DMS114 treated with DMSO at 0.1 percent for 48 hours (cell line): ENCODE results near the gene NUDT17.

Experiments
- DNase-seq: peaks from one replicate; lab custom pipeline; 2025; ENCODE audit not compliant: unreplicated experiment; lab: John Stamatoyannopoulos, UW

The NUDT17 gene

DNA sequence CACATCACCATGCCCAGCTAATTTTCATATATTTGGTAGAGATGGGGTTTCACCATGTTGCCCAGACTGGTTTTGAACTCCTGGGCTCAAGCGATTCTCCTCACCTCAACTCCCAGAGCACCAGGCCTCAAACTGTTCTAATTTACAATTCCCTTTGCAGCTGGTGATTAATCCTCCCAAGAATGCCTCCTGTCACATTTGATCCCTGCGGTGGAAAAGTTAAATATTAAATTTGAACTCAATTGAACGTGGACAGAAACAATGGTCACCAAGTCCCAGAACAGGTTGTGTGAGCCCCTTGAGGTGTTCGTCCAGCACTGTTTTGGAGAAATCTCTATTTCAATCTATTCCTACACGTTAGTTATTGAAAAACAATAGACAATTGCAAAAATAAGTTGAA is 42.2 kb downstream of the NUDT17 start:
- DNase-seq: no peak

DNA sequence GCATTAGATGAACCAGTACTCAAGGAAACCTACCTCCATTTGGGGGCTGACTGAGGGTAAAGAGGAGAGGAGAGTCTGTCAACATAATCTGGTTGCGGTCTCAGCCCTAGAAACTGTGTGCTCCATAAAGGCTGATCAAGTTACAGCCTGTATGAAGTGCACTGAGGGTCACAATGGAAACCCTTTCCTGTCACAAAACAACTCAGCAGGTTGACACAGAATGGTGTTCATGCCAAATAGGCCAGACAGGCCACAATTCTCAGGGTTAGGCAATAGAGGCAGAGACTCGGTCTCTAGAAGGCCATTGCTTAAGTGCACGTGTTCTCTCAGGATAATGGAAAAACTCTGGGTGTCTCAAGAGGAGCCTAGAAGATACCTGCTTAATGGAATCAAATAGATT is 44.3 kb downstream of the NUDT17 start:
- no peak for DNase-seq

DNA sequence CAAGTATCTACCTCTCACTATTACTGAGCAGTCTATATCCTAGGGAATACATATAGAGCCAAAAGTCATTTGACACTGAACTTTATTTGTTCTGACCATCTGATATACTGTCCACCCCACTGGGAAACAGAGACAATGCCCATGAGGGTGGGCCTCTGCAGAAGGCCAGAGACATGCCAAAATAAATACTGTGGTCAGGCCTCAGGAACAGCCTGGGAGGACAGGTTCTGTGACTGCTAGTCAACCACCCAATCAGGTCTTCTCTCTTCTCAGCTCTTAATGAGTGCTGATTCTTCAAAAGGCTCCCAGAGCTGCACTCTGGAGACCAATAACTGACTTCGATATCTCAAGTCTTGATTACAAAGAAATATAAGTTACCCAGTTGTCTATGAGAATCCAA is 45.7 kb downstream of the NUDT17 start:
- DNase-seq: no peak

DNA sequence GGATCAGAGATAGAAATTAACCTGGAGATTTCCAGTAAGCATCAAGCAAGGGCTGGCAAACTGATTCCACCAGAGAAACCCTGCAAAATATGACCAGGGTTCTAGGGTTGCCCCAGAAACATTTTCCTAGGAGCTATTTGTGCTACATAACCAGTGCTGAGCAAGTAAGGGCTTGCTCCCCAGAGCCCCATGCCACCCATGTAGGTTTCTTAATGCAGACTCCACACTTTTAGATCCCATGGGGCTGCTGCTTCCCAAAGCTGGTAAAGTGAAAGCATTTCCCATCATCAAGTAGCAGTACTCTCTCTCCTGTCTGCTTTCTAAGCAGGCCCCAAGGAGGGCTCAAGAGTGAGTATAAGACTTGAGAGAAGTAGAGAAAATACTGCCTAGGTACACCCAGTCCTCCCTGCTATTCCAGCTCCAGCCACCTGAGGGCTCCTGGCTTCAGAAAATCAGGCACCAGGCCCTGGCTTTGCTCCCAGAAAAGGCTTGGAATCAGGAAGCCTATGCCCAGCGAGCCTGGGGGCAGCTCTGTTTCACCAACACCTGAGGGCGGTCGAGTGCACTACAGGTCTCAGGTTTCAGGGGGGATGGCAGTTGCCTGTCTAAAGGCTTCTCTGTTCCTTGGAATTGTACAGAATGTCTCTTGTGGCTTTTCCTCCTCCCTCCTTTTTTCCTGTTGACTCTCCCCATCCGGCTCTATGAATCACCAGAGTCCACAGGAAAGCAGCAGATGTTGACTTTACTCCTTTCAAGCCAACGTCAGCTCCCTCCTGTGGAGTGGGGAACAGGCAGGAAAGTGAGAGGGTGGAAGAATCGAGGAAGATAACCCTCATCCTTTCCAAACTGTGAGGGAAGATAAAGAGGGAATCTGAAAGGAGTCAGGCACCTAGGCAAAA is 46.4 kb downstream of the NUDT17 start:
- peak; percentile 93 for DNase-seq

DNA sequence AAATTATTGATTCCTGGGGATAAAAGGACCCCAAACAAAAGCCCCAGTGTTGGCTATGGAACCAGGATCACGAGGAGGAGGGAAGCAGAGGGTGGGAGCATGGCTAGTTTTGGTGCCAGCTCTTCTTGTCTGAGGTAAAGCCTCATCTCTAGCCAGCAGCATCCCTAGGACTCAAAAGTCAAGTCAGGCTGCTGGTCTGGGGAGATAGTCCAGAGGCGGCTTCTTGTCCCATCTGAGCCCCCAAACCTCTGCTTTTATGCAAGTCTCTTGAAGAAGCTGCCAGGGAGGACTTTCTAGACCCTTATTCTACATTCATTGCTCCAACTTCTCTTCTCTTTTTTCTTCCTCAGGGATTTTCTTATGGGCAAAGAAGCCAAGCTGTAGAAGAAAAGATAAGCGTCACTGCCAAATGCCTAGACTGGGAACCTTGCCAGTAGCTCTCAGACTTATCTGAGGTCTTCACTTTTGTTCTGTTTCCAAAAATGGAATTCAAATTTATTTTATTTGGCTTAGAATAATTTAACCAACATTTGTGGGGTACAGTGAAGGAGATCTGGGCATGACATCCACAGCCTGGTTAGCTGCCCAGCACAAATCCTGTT is 47.2 kb downstream of the NUDT17 start:
- DNase-seq: no peak

DNA sequence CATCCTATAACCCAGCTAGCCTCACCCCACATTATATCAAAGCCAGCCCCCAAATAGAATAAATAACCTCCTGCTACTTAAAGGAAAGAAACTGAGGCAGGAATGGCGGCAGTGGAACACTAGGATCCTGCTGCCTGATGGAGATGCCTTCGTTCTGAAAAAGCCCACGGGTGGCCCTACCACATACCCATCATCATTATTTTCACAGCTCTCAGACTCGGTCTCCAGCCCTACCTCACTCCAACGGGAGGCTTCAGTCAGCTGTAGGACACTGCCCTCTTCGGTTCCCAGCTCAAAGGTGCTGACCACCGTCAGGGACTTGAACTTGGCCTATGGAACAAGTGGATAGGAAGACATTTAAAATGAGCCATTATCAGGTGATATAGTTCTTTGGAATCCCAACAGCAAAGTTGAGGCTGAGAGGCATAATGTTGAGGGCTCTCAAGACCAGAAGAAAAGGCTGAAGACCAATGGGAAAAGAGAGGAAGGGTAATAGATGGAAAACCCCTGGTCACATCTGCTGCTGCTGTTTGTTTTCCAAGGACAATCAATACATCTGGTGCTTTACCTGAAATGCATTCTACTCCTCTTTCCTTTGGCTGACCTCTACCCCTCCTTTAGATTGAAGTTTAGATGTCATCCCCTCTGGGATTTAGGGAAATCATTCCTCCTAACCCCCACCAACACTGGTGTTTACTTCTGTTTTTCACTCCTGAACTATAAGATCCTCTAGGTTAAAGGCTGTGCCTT is 48.1 kb downstream of the NUDT17 start:
- DNase-seq: no peak

DNA sequence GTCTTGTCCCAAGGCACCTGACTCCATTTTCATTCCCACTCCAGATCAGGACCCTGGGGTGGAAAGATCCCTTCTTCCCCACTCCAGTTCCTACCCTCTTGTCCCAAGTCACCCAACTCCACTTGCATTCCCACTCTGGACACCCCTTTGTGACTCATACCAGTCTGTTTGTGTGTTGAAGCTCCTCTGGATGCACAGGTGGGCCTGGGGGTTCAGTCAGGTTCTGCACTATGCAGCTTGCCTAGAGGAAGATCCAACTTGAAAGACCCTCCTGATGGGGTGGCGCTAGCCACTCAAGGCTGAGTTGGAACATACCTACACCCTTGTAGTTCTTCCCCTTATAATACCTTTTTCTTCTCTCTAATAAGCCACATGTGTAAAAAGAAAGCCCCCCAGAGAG is 50.0 kb downstream of the NUDT17 start:
- DNase-seq: no peak

DNA sequence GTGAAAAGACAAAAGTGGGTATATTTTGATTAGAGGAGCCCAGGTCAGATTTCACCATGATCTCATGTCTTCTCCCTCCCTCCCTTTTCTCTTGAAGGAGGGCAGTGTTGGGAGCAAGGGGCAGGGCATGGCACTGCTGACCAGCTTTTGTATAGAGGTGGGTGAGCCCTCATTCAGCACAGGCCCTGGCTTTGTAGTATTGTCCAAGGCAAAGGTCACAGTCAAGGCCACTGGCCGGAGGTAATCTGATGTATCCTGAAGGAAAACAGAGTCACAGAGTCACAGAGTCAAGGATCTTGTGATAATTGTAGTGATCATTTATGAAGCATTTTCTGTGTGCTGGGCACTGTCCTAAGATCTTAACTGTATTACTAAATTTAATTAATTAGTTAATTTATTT is 52.5 kb downstream of the NUDT17 start:
- no peak for DNase-seq
